Karpas-422 (cell line): ENCODE data around the gene FBXL7. TPM values are rescaled to one million over a fixed set of nuclear protein-coding genes. Genes with fewer than 3 reads are reported as not detected.

ENCODE experiments used
- DNase-seq: peaks from one replicate; pipeline ENCODE4 v3.0.0-alpha.2; 2015
- H2AFZ ChIP-seq: fragments of 200-600 bp; sonication (generic); 2 replicates; pipeline ENCODE4 v1.6.1; 2014; ENCODE audit warnings: antibody characterized with exemption, low read length, mixed read lengths
- H3K27ac ChIP-seq: fragments of 200-600 bp; sonication (generic); 2 replicates; pipeline ENCODE4 v1.5.1; 2014; ENCODE audit warnings: mild to moderate bottlenecking, low read length, moderate library complexity
- H3K27me3 ChIP-seq: fragments of 200-600 bp; sonication (generic); 2 replicates; pipeline ENCODE4 v1.6.1; 2014; ENCODE audit warnings: low read length, mixed read lengths
- H3K36me3 ChIP-seq: fragments of 200-600 bp; sonication (generic); 2 replicates; pipeline ENCODE4 v1.6.1; 2014; ENCODE audit warnings: low read length, mixed read lengths; ENCODE audit not compliant: insufficient read depth
- H3K4me1 ChIP-seq: fragments of 200-600 bp; sonication (generic); 2 replicates; pipeline ENCODE4 v1.6.1; 2014; ENCODE audit warnings: mild to moderate bottlenecking, low read length, mixed read lengths
- H3K4me2 ChIP-seq: fragments of 200-600 bp; sonication (generic); 2 replicates; pipeline ENCODE4 v1.6.1; 2014; ENCODE audit warnings: low read length, low read depth, mild to moderate bottlenecking; ENCODE audit not compliant: poor library complexity, severe bottlenecking
- H3K4me3 ChIP-seq: fragments of 200-600 bp; sonication (generic); 2 replicates; pipeline ENCODE4 v1.5.1; 2014; ENCODE audit warnings: mild to moderate bottlenecking, antibody characterized with exemption, low read length, mixed read lengths
- H3K79me2 ChIP-seq: fragments of 200-600 bp; sonication (generic); 2 replicates; pipeline ENCODE4 v1.6.1; 2014; ENCODE audit warnings: mild to moderate bottlenecking, low read length, mixed read lengths
- H3K9ac ChIP-seq: fragments of 200-600 bp; sonication (generic); 2 replicates; pipeline ENCODE4 v1.6.0; 2014; ENCODE audit warnings: low read length
- H3K9me2 ChIP-seq: fragments of 200-600 bp; sonication (generic), shearing (Covaris generic); replicated peaks from 2 replicates; pipeline ENCODE4 v1.6.0; 2014; ENCODE audit warnings: mild to moderate bottlenecking, low read length, moderate library complexity; ENCODE audit not compliant: insufficient read depth
- H3K9me3 ChIP-seq: fragments of 300-700, 200-600 bp; sonication (generic); 2 replicates; pipeline ENCODE4 v1.6.1; 2014; ENCODE audit warnings: low read length, mixed read lengths
- H4K20me1 ChIP-seq: fragments of 200-600 bp; sonication (generic); 2 replicates; pipeline ENCODE4 v1.6.1; 2014; ENCODE audit warnings: mild to moderate bottlenecking, antibody characterized with exemption, low read length, low read depth; ENCODE audit not compliant: insufficient read depth
- total RNA-seq: library from RNA; depleted of rRNA; stranded (reverse); fragments of >200 nt; shearing (Covaris generic); gene quantifications from 2 replicates; pipeline ENCODE4 v1.2.3, GENCODE V29; 2014; ENCODE audit warnings: low replicate concordance

The FBXL7 gene
- total RNA-seq, 1 experiment from 2014 or later: not detected

- Histone ChIP-seq H2AFZ (no peak overlapping the region), H3K36me3 (no peaks in the 10 kb centered on the region), H3K9me3 (peaks cover 17% of the 10 kb centered on the region), H3K9me2 (no peaks in the 10 kb centered on the region), H3K4me3 (no peak overlapping the region), H3K4me2 (no peak overlapping the region), H3K27me3 (no peaks in the 10 kb centered on the region), H3K4me1 (no peaks in the 10 kb centered on the region), H3K79me2 (no peaks in the 10 kb centered on the region), H3K9ac (no peak overlapping the region), H4K20me1 (no peaks in the 10 kb centered on the region), H3K27ac (no peak overlapping the region)
- DNase-seq: no peak
Measured at GRCh38 chr5:15574806-15575325, 74.9 kb downstream of the FBXL7 start.

- H3K9ac ChIP-seq: no peak overlapping the region
- DNase-seq: no peak
- H3K79me2 ChIP-seq: no peaks in the 10 kb centered on the region
- H3K27me3 ChIP-seq: no peaks in the 10 kb centered on the region
- H4K20me1 ChIP-seq: no peaks in the 10 kb centered on the region
- no peak overlapping the region for H3K4me2 ChIP-seq
- no peak overlapping the region for H3K4me3 ChIP-seq
- H3K36me3 ChIP-seq: no peaks in the 10 kb centered on the region
- H3K4me1 ChIP-seq: no peaks in the 10 kb centered on the region
- no peak overlapping the region for H2AFZ ChIP-seq
- H3K27ac ChIP-seq: no peak overlapping the region
- peaks cover 16% of the 10 kb centered on the region for H3K9me3 ChIP-seq
- no peaks in the 10 kb centered on the region for H3K9me2 ChIP-seq
Measured at GRCh38 chr5:15575666-15576065, 75.7 kb downstream of the FBXL7 start.

GRCh38 chr5:15577132-15577531 is 77.2 kb downstream of the FBXL7 start:
- Histone ChIP-seq H3K9ac (no peak overlapping the region), H3K79me2 (no peaks in the 10 kb centered on the region), H3K4me3 (no peak overlapping the region), H3K4me1 (no peaks in the 10 kb centered on the region), H3K27me3 (no peaks in the 10 kb centered on the region), H4K20me1 (no peaks in the 10 kb centered on the region), H3K36me3 (no peaks in the 10 kb centered on the region), H3K4me2 (no peak overlapping the region), H2AFZ (no peak overlapping the region), H3K27ac (no peak overlapping the region), H3K9me3 (peaks cover 17% of the 10 kb centered on the region), H3K9me2 (no peaks in the 10 kb centered on the region)
- no peak for DNase-seq

GRCh38 chr5:15577831-15578230 is 77.9 kb downstream of the FBXL7 start:
- no peak overlapping the region for H3K4me2 ChIP-seq
- peaks cover 17% of the 10 kb centered on the region for H3K9me3 ChIP-seq
- H3K27me3 ChIP-seq: no peaks in the 10 kb centered on the region
- no peak overlapping the region for H2AFZ ChIP-seq
- H3K4me3 ChIP-seq: no peak overlapping the region
- H3K79me2 ChIP-seq: no peaks in the 10 kb centered on the region
- no peaks in the 10 kb centered on the region for H3K36me3 ChIP-seq
- H3K27ac ChIP-seq: no peak overlapping the region
- H3K9me2 ChIP-seq: no peaks in the 10 kb centered on the region
- DNase-seq: no peak
- no peaks in the 10 kb centered on the region for H3K4me1 ChIP-seq
- H4K20me1 ChIP-seq: no peaks in the 10 kb centered on the region
- H3K9ac ChIP-seq: no peak overlapping the region

- no peaks in the 10 kb centered on the region for H3K9me2 ChIP-seq
- no peak for DNase-seq
- H3K27me3 ChIP-seq: no peaks in the 10 kb centered on the region
- no peaks in the 10 kb centered on the region for H3K36me3 ChIP-seq
- no peak overlapping the region for H3K9ac ChIP-seq
- H3K79me2 ChIP-seq: no peaks in the 10 kb centered on the region
- no peak overlapping the region for H3K4me2 ChIP-seq
- peaks cover 20% of the 10 kb centered on the region for H3K9me3 ChIP-seq
- H2AFZ ChIP-seq: no peak overlapping the region
- no peak overlapping the region for H3K27ac ChIP-seq
- no peak overlapping the region for H3K4me3 ChIP-seq
- no peaks in the 10 kb centered on the region for H3K4me1 ChIP-seq
- H4K20me1 ChIP-seq: no peaks in the 10 kb centered on the region
Measured at GRCh38 chr5:15579193-15579990, 79.4 kb downstream of the FBXL7 start.

- Histone ChIP-seq H3K9me3 (peaks cover 13% of the 10 kb centered on the region; the same call in 1 of the 2 replicates), H3K9me2 (no peaks in the 10 kb centered on the region), H3K27ac (no peak overlapping the region), H3K79me2 (no peaks in the 10 kb centered on the region), H3K9ac (no peak overlapping the region), H2AFZ (no peak overlapping the region), H3K4me1 (no peaks in the 10 kb centered on the region), H4K20me1 (no peaks in the 10 kb centered on the region), H3K36me3 (no peaks in the 10 kb centered on the region), H3K4me3 (no peak overlapping the region), H3K4me2 (no peak overlapping the region), H3K27me3 (no peaks in the 10 kb centered on the region)
- DNase-seq: no peak
Measured at GRCh38 chr5:15584528-15584927, 84.5 kb downstream of the FBXL7 start.

- no peaks in the 10 kb centered on the region for H3K27me3 ChIP-seq
- no peaks in the 10 kb centered on the region for H3K9me2 ChIP-seq
- peaks cover 13% of the 10 kb centered on the region; the same call in 1 of the 2 replicates for H3K9me3 ChIP-seq
- no peak overlapping the region for H3K4me3 ChIP-seq
- no peaks in the 10 kb centered on the region for H4K20me1 ChIP-seq
- H2AFZ ChIP-seq: no peak overlapping the region
- no peaks in the 10 kb centered on the region for H3K79me2 ChIP-seq
- no peak overlapping the region for H3K27ac ChIP-seq
- H3K4me1 ChIP-seq: no peaks in the 10 kb centered on the region
- DNase-seq: no peak
- H3K36me3 ChIP-seq: no peaks in the 10 kb centered on the region
- H3K4me2 ChIP-seq: no peak overlapping the region
- no peak overlapping the region for H3K9ac ChIP-seq
Measured at GRCh38 chr5:15585128-15585527, 85.1 kb downstream of the FBXL7 start.

GRCh38 chr5:15585841-15586591 is 86.0 kb downstream of the FBXL7 start:
- H3K36me3 ChIP-seq: no peaks in the 10 kb centered on the region
- no peaks in the 10 kb centered on the region for H4K20me1 ChIP-seq
- peaks cover 7% of the 10 kb centered on the region; the same call in 1 of the 2 replicates for H3K9me3 ChIP-seq

More at GRCh38 chr5:15585841-15586591, 86.0 kb downstream of the FBXL7 start:
- no peak overlapping the region for H3K4me2 ChIP-seq
- no peaks in the 10 kb centered on the region for H3K4me1 ChIP-seq
- H3K79me2 ChIP-seq: no peaks in the 10 kb centered on the region
- DNase-seq: no peak
- H3K9me2 ChIP-seq: no peaks in the 10 kb centered on the region
- no peak overlapping the region for H2AFZ ChIP-seq
- no peak overlapping the region for H3K9ac ChIP-seq
- H3K27me3 ChIP-seq: no peaks in the 10 kb centered on the region
- H3K4me3 ChIP-seq: no peak overlapping the region
- no peak overlapping the region for H3K27ac ChIP-seq
